ENCODE measurements around the gene PCDHA11. TPM values are rescaled to one million over a fixed set of nuclear protein-coding genes. Genes with fewer than 3 reads are reported as not detected.

The PCDHA11 gene
- total RNA-seq, 1 donor from 2014 or later = not detected

- intact Hi-C loops (cut with micrococcal nuclease) = no loop called here
- DNase-seq = no peak
- no peak for ATAC-seq
Measured at GRCh38 chr5:140883927-140884697, 15.4 kb downstream of the PCDHA11 start.

GRCh38 chr5:140916325-140916724 lies 47.6 kb downstream of the PCDHA11 start:
- no peak for ATAC-seq
- intact Hi-C loops (cut with micrococcal nuclease) = no loop called here
- DNase-seq = no peak

Other genes starting within 250 kb of the PCDHA11 start
- 31.0 TPM for gene CD14, start 235.8 kb upstream of the PCDHA11 start, total RNA-seq
- 3.2 TPM for gene TMCO6, start 229.5 kb upstream of the PCDHA11 start, total RNA-seq
- 161 TPM for gene NDUFA2, start 221.3 kb upstream of the PCDHA11 start, total RNA-seq
- gene IK, start 221.1 kb upstream of the PCDHA11 start, total RNA-seq = 73.7 TPM
- gene WDR55, start 204.1 kb upstream of the PCDHA11 start, total RNA-seq = 12.1 TPM
- gene DND1, start 195.4 kb upstream of the PCDHA11 start, total RNA-seq = 0.67 TPM
- gene HARS1, start 177.6 kb upstream of the PCDHA11 start, total RNA-seq = 36.7 TPM
- gene HARS2, start 177.5 kb upstream of the PCDHA11 start, total RNA-seq = 27.9 TPM
- gene ZMAT2, start 168.5 kb upstream of the PCDHA11 start, total RNA-seq = 31.4 TPM
- not detected for gene PCDHA1, start 82.8 kb upstream of the PCDHA11 start, total RNA-seq
- gene PCDHA2, start 74.1 kb upstream of the PCDHA11 start, total RNA-seq = not detected
- gene PCDHA3, start 67.9 kb upstream of the PCDHA11 start, total RNA-seq = 0.07 TPM
- 0.10 TPM for gene PCDHA4, start 61.9 kb upstream of the PCDHA11 start, total RNA-seq
- gene PCDHA5, start 47.3 kb upstream of the PCDHA11 start, total RNA-seq = not detected
- not detected for gene PCDHA6, start 41.0 kb upstream of the PCDHA11 start, total RNA-seq
- 0.12 TPM for gene PCDHA7, start 34.7 kb upstream of the PCDHA11 start, total RNA-seq
- not detected for gene PCDHA8, start 27.8 kb upstream of the PCDHA11 start, total RNA-seq
- gene PCDHA9, start 20.6 kb upstream of the PCDHA11 start, total RNA-seq = not detected
- 0.15 TPM for gene PCDHA10, start 13.1 kb upstream of the PCDHA11 start, total RNA-seq
- not detected for gene PCDHA12, start 6.4 kb downstream of the PCDHA11 start, total RNA-seq
- 0.10 TPM for gene PCDHA13, start 13.2 kb downstream of the PCDHA11 start, total RNA-seq
- gene PCDHAC1, start 57.3 kb downstream of the PCDHA11 start, total RNA-seq = 0.10 TPM
- 0.10 TPM for gene PCDHAC2, start 97.5 kb downstream of the PCDHA11 start, total RNA-seq
- gene PCDHB1, start 182.4 kb downstream of the PCDHA11 start, total RNA-seq = not detected
- 2.2 TPM for gene PCDHB2, start 225.7 kb downstream of the PCDHA11 start, total RNA-seq
- 0.99 TPM for gene PCDHB3, start 231.5 kb downstream of the PCDHA11 start, total RNA-seq